Central memory CD8-positive, alpha-beta T cell (primary cell): ENCODE results near the gene OR5AL1.
"Not testable (repeated sequence)": the region's sequence is repeated elsewhere in the genome, so short reads cannot be mapped to it uniquely, and the experiment has no call there.

Experiments
- ATAC-seq: fragments of 150-1000 bp; cut with Tn5 transposase; replicated peaks from 2 replicates; pipeline ENCODE4 v1.10.0; 2022; ENCODE audit warnings: mild to moderate bottlenecking, moderate FRiP score, moderate number of reproducible peaks; ENCODE audit not compliant: poor library complexity, severe bottlenecking; ENCODE audit errors: extremely low read depth
- DNase-seq, 2 donors: peaks; one replicate each; pipeline ENCODE4 v3.0.0; 2021; ENCODE audit warnings: low spot score in 2 of 2
- H3K27ac Mint-ChIP-seq: one replicate; pipeline ENCODE4 v1.8.0; 2022; ENCODE audit warnings: low read depth, mild to moderate bottlenecking, moderate library complexity, mixed read lengths
- H3K27me3 Mint-ChIP-seq: one replicate; pipeline ENCODE4 v1.8.0; 2022; ENCODE audit warnings: mixed read lengths
- H3K36me3 Mint-ChIP-seq: one replicate; pipeline ENCODE4 v1.8.0; 2022; ENCODE audit warnings: mild to moderate bottlenecking, moderate library complexity, mixed read lengths; ENCODE audit not compliant: insufficient read depth
- H3K4me1 Mint-ChIP-seq: one replicate; pipeline ENCODE4 v1.8.0; 2022; ENCODE audit warnings: mixed read lengths
- H3K4me3 Mint-ChIP-seq: one replicate; pipeline ENCODE4 v1.8.0; 2022; ENCODE audit warnings: mild to moderate bottlenecking, moderate library complexity, mixed read lengths
- H3K9me3 Mint-ChIP-seq: one replicate; pipeline ENCODE4 v1.8.0; 2022; ENCODE audit warnings: mixed read lengths

Gene OR5AL1

DNA sequence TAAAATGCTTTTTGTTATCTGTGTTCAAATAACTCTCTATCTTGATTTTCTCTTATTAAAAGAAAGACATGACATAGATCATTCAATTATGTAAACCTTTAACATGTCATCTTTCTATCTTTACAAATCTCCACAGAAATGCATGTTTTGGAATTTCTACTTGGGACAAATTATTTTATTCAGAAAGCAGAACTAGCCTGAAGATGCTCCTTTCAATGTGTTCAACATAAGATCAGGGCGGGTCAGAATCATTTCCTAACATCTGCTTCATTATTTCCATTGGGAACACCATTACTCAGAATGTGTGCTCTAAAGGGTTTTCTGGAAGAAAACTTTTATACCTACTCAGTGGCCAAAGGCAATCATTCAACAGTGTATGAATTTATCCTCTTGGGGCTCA is at the start of gene OR5AL1:
Gene OR5AL1, plus strand, starts transcription at position 301 of the 400 bp plus-strand sequence.
- H3K27me3 Mint-ChIP-seq = no peaks in the 10 kb centered on the region
- DNase-seq = no peak
- H3K36me3 Mint-ChIP-seq = peaks cover 1% of the 10 kb centered on the region
- no peak within 1 kb of the TSS for H3K27ac Mint-ChIP-seq
- H3K4me3 Mint-ChIP-seq = no peak within 1 kb of the TSS
- no peak for ATAC-seq
- peaks cover 30% of the 10 kb centered on the region for H3K9me3 Mint-ChIP-seq
- no peaks in the 10 kb centered on the region for H3K4me1 Mint-ChIP-seq

DNA sequence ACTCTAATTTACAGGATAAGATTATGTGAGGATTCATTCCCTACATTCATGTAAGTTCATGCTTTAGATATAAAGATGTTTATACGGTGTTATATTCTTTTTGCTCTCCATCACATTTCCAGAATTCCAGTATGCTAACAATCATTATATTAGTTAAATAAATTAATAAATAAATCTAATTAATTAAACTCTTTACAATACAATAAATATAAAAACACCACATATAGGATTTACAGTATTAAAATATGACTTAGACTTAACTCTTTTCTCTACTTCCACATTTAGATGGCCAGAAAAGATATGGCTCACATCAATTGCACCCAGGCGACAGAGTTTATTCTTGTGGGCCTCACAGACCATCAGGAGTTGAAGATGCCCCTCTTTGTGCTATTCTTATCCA is 37.2 kb upstream of the OR5AL1 start, which contains the start of gene OR8U1:
Gene OR8U1, plus strand, starts transcription at position 301 of the 400 bp plus-strand sequence. Its CDS starts 0 bp downstream, at position 301.
- H3K36me3 Mint-ChIP-seq = no peaks in the 10 kb centered on the region
- DNase-seq = no peak
- H3K4me3 Mint-ChIP-seq = no peak within 1 kb of the TSS
- H3K9me3 Mint-ChIP-seq = peaks cover 37% of the 10 kb centered on the region
- no peaks in the 10 kb centered on the region for H3K4me1 Mint-ChIP-seq
- no peak within 1 kb of the TSS for H3K27ac Mint-ChIP-seq
- ATAC-seq = no peak
- no peaks in the 10 kb centered on the region for H3K27me3 Mint-ChIP-seq

DNA sequence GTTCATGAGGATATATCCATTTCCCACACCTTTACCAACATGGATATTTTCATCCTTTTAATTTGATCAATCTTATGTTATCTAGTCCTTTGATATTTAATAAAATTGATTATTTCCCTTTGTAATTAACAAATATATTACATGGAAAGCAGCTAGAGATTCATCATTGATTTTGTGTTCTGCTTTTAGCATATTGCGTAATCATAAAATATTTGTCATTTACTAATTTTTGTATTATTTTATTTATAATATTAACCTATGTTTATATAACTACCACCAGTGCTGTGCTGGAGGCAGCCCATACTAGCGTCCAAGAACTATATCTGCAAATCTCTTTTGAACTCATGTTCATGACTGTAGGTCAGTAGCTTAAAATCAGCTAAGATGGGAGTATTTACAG is 32.4 kb upstream of the OR5AL1 start:
- Mint-ChIP-seq H3K36me3 (no peaks in the 10 kb centered on the region), H3K9me3 (peaks cover 37% of the 10 kb centered on the region), H3K4me3 (no peak overlapping the region), H3K27ac (no peak overlapping the region), H3K4me1 (no peaks in the 10 kb centered on the region), H3K27me3 (no peaks in the 10 kb centered on the region)
- ATAC-seq (no peak), DNase-seq (no peak)

DNA sequence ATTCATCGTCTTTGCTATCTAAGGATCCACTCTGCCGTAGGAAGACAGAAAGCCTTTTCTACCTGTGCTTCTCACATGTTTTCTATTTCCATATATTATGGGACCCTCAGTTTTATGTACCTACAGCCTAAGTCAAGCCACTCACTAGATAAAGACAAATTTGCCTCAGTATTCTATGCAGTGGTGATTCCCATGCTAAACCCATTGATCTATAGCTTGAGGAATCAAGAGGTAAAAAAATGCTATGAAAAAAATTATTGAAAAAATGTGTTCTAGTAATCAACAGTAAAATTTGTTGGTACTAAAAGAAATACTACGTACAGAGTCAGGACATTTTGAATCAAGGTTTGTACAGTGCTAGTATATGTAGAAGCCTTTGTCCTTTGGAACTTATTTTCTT is 18.1 kb upstream of the OR5AL1 start:
- no peak for ATAC-seq

DNA sequence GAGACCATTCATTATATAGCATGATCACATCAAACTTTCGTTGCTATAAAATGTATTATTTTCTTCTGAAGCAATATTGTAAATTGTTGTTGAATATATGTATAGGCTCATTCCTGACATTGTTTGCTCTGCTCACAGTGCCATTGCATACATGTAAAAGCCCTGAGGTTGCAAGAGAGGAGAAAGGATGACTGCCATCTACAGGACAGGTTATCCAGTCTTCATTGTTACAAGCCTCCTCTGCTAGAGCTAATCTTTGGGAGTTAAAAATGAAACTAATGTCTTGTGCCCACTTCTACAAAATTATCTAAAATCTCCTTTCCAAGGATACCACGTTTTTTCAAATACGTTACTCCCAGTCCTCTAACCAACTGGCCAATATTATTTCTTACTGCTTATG is 16.4 kb upstream of the OR5AL1 start:
- no peak for ATAC-seq
- no peak overlapping the region for H3K4me3 Mint-ChIP-seq
- DNase-seq = no peak
- peaks cover 19% of the 10 kb centered on the region for H3K9me3 Mint-ChIP-seq
- H3K27me3 Mint-ChIP-seq = no peaks in the 10 kb centered on the region
- H3K27ac Mint-ChIP-seq = no peak overlapping the region
- no peaks in the 10 kb centered on the region for H3K36me3 Mint-ChIP-seq
- H3K4me1 Mint-ChIP-seq = no peaks in the 10 kb centered on the region

More for the DNA sequence above, 18.1 kb upstream of the OR5AL1 start:
- Mint-ChIP-seq H3K27me3 (no peaks in the 10 kb centered on the region), H3K36me3 (no peaks in the 10 kb centered on the region), H3K27ac (no peak overlapping the region), H3K4me1 (no peaks in the 10 kb centered on the region), H3K4me3 (no peak overlapping the region), H3K9me3 (peaks cover 19% of the 10 kb centered on the region)
- no peak for DNase-seq

DNA sequence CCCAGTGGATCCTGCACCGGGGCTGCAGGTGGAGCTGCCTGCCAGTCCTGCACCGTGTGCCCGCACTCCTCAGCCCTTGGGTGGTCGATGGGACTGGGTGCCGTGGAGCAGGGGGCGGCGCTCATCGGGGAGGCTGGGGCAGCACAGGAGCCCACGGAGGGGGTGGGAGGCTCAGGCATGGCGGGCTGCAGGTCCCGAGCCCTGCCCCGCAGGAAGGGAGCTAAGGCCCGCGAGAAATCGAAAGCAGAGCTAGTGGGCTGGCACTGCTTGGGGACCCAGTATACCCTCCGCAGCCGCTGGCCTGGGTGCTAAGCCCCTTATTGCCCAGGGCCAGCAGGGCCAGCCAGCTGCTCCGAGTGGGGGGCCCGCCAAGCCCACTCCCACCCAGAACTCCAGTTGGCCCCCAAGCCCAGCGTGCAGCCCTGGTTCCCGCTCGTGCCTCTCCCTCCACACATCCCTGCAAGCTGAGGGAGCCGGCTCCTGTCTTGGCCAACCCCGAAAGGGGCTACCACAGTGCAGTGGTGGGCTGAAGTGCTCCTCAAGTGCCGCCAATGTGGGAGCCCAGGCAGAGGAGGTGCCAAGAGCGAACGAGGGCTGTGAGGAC is 10.5 kb upstream of the OR5AL1 start:
- not testable (repeated sequence) for H3K36me3 Mint-ChIP-seq, ATAC-seq, H3K4me1 Mint-ChIP-seq, H3K27ac Mint-ChIP-seq, H3K27me3 Mint-ChIP-seq, DNase-seq, H3K4me3 Mint-ChIP-seq
- H3K9me3 Mint-ChIP-seq = peaks cover 15% of the 10 kb centered on the region

DNA sequence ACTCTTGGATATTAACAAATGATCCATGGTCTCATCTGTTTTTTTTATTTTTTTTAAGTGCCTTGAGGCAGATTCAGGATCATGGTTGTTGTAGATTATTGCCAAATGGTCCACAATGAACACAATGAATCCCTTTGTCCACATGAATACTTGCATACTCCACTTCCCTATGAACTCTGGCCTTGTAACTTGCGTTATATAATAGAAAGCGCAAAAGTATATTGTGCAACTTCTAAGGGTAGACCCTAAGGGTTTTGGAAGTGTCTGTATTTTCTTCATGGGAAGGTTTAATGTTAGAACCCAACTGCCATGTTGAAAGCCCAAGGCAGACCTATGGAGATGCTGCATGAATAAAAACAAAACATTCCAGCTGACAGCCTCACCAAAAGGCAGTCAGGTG is 8.1 kb upstream of the OR5AL1 start:
- Mint-ChIP-seq H3K36me3 (no peaks in the 10 kb centered on the region), H3K27me3 (no peaks in the 10 kb centered on the region), H3K9me3 (peaks cover 37% of the 10 kb centered on the region), H3K4me1 (no peaks in the 10 kb centered on the region), H3K4me3 (no peak overlapping the region), H3K27ac (no peak overlapping the region)
- ATAC-seq (no peak), DNase-seq (no peak)

DNA sequence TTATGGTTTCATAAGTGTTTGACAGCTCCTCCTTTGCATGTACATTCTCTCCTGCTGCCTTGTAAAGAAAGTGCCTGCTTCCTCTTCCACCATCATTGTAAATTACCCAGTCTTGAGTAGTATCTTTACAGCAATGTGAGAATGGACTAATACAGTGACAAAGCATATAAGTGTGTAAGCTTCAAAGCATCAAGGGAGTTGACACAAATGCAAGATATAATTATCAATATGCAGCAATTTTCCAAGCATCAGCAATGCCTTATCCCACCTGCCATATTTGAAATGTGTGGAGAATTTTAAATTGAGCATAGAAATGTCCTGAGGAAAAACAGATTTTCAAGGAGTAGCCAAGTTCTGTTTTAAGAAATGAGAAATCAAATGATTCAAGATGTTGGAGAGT is 1.7 kb upstream of the OR5AL1 start:
- Mint-ChIP-seq H3K36me3 (peaks cover 1% of the 10 kb centered on the region), H3K4me1 (no peaks in the 10 kb centered on the region)

DNA sequence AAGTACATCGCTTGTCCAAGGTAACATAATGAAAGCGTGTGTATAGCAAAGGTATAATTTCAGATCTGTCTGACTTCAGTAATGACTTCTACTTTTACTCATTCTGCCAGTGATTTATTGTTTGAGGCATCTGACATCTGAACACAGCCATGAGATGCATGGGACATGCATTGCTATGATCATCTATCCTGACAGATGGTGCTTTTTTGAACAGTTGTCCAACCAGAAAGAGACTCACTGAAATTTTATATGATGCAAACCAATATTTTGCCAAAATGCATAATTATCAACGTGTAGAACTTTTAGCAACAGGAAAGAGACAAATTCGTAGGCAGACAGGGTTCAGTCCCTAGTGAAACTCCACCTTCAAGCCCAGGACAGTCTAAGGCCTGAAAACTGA is 41.0 kb downstream of the OR5AL1 start:
- H3K27me3 Mint-ChIP-seq = no peaks in the 10 kb centered on the region
- H3K9me3 Mint-ChIP-seq = peaks cover 5% of the 10 kb centered on the region
- H3K4me1 Mint-ChIP-seq = no peaks in the 10 kb centered on the region
- DNase-seq (no peak), ATAC-seq (no peak)
- no peak overlapping the region for H3K4me3 Mint-ChIP-seq
- no peak overlapping the region for H3K27ac Mint-ChIP-seq
- no peaks in the 10 kb centered on the region for H3K36me3 Mint-ChIP-seq

More for the DNA sequence above, 1.7 kb upstream of the OR5AL1 start:
- Mint-ChIP-seq H3K9me3 (peaks cover 41% of the 10 kb centered on the region), H3K27ac (no peak overlapping the region), H3K4me3 (no peak overlapping the region), H3K27me3 (no peaks in the 10 kb centered on the region)
- ATAC-seq = no peak
- no peak for DNase-seq

DNA sequence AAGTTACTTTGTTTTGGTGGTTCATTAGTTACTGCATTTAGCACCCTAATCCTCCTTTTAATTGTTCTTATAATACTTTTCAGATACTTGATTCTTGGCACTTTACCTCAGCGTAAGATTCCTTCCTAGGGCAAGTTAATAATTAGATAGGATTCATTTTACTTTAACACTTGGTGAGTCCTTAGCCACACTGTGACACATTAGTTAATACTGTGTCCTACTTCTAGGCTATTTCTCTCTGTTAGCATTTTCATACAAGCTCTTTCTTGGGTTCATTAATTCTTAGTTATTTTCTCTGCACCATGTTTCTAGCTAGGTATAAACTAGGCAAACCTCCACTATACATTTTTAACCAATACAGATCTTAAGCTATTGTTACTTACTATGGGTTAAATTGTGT is 44.6 kb downstream of the OR5AL1 start:
- Mint-ChIP-seq H3K4me1 (no peaks in the 10 kb centered on the region), H3K27ac (no peak overlapping the region)

More for the DNA sequence above, 44.6 kb downstream of the OR5AL1 start:
- H3K36me3 Mint-ChIP-seq = no peaks in the 10 kb centered on the region
- DNase-seq (no peak), ATAC-seq (no peak)
- no peak overlapping the region for H3K4me3 Mint-ChIP-seq
- no peaks in the 10 kb centered on the region for H3K27me3 Mint-ChIP-seq
- H3K9me3 Mint-ChIP-seq = peaks cover 5% of the 10 kb centered on the region
